Mesothelial cell of epicardium (in vitro differentiated cells): Measurements from ENCODE around the gene RAPGEF3. TPM values are rescaled to one million over a fixed set of nuclear protein-coding genes. Genes with fewer than 3 reads are reported as not detected.

Source experiments
- DNase-seq, 2 experiments: peaks; one replicate each; pipeline ENCODE4 v3.0.0; 2021; ENCODE audit warnings: low spot score in 2 of 2; ENCODE audit not compliant: unreplicated experiment in 2 of 2
- H3K27ac Mint-ChIP-seq: 2 replicates; pipeline ENCODE4 v1.8.0; 2021; ENCODE audit warnings: mixed read lengths
- H3K27me3 Mint-ChIP-seq: 2 replicates; pipeline ENCODE4 v1.8.0; 2021; ENCODE audit warnings: low read depth, mixed read lengths
- H3K36me3 Mint-ChIP-seq: 2 replicates; pipeline ENCODE4 v1.8.0; 2021; ENCODE audit warnings: mixed read lengths
- H3K4me1 Mint-ChIP-seq: 2 replicates; pipeline ENCODE4 v1.8.0; 2021; ENCODE audit warnings: mixed read lengths
- H3K4me3 Mint-ChIP-seq: 2 replicates; pipeline ENCODE4 v1.8.0; 2021; ENCODE audit warnings: mild to moderate bottlenecking, moderate library complexity, mixed read lengths
- H3K9me3 Mint-ChIP-seq: 2 replicates; pipeline ENCODE4 v1.8.0; 2021; ENCODE audit warnings: mixed read lengths
- CTCF ChIP-seq: fragments of 200-600 bp; sonication (generic); IDR thresholded peaks from one replicate; pipeline ENCODE4 v1.5.0; 2021; ENCODE audit warnings: antibody characterized with exemption; ENCODE audit not compliant: unreplicated experiment
- total RNA-seq: library from RNA; stranded (reverse); gene quantifications from 3 replicates; pipeline ENCODE4 v1.2.1, GENCODE V29; 2021

The RAPGEF3 gene
- total RNA-seq, 1 donor from 2014 or later: 19.4 TPM

GRCh38 chr12:47736216-47736615 lies 22.5 kb downstream of the RAPGEF3 start:
- H3K4me1 Mint-ChIP-seq: peaks cover 35% of the 10 kb centered on the region
- no peak for TF ChIP-seq CTCF
- no peak overlapping the region for H3K4me3 Mint-ChIP-seq
- H3K27me3 Mint-ChIP-seq: no peaks in the 10 kb centered on the region
- no peaks in the 10 kb centered on the region for H3K9me3 Mint-ChIP-seq
- H3K27ac Mint-ChIP-seq: no peak overlapping the region
- DNase-seq: no peak
- no peaks in the 10 kb centered on the region for H3K36me3 Mint-ChIP-seq

DNA sequence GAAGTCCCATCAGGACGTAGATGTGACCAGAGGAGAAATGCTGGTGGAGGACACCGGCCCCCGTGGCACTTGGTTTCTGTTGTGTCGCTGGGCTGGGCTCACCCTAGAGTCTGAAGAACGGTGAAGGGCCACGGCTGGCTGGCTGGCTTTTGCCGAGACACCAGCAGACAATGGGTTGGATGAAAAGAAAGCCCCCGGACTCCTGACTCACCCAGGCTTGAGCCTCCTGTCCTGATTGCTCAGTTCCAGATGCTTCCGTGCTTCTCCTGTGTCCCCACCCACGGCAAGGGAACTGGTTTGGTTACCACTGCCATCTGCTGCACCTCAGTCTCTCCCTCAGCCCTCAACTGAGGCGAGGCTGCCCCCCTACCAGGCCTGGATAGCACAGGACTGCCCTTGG lies 23.0 kb downstream of the RAPGEF3 start:
- Mint-ChIP-seq H3K36me3 (no peaks in the 10 kb centered on the region), H3K27ac (no peak overlapping the region), H3K27me3 (no peaks in the 10 kb centered on the region), H3K9me3 (no peaks in the 10 kb centered on the region), H3K4me1 (peaks cover 32% of the 10 kb centered on the region), H3K4me3 (no peak overlapping the region)
- TF ChIP-seq CTCF: no peak
- no peak for DNase-seq

- Mint-ChIP-seq H3K4me3 (no peak overlapping the region), H3K9me3 (no peaks in the 10 kb centered on the region), H3K36me3 (no peaks in the 10 kb centered on the region), H3K27me3 (no peaks in the 10 kb centered on the region), H3K4me1 (peaks cover 35% of the 10 kb centered on the region), H3K27ac (peak overlapping the region; percentile 77)
- TF ChIP-seq CTCF: no peak
- DNase-seq: no peak
Measured at GRCh38 chr12:47734725-47735480, 23.8 kb downstream of the RAPGEF3 start.

- DNase-seq: no peak
- Mint-ChIP-seq H3K27ac (no peak overlapping the region), H3K4me1 (peaks cover 42% of the 10 kb centered on the region), H3K4me3 (no peak overlapping the region), H3K27me3 (no peaks in the 10 kb centered on the region), H3K9me3 (no peaks in the 10 kb centered on the region), H3K36me3 (no peaks in the 10 kb centered on the region)
- no peak for TF ChIP-seq CTCF
Measured at GRCh38 chr12:47733142-47733541, 25.5 kb downstream of the RAPGEF3 start.

GRCh38 chr12:47732504-47732903 lies 26.2 kb downstream of the RAPGEF3 start:
- Mint-ChIP-seq H3K4me1 (peaks cover 40% of the 10 kb centered on the region), H3K36me3 (no peaks in the 10 kb centered on the region), H3K27ac (no peak overlapping the region), H3K4me3 (no peak overlapping the region), H3K9me3 (no peaks in the 10 kb centered on the region), H3K27me3 (no peaks in the 10 kb centered on the region)
- DNase-seq: no peak
- no peak for TF ChIP-seq CTCF
